RPMI7951 (cell line): ENCODE results near the gene MID1IP1. TPM values are rescaled to one million over a fixed set of nuclear protein-coding genes. Genes with fewer than 3 reads are reported as not detected.

Experiments used
- DNase-seq: peaks from one replicate; pipeline ENCODE4 v3.0.0-alpha.2; 2012; ENCODE audit warnings: low read depth
- total RNA-seq: library from RNA; depleted of rRNA; stranded (reverse); fragments of >200 nt; shearing (Covaris generic); gene quantifications from 2 replicates; pipeline ENCODE4 v1.2.3, GENCODE V29; 2014

The MID1IP1 gene
- total RNA-seq, 1 experiment from 2014 or later: 58.4 TPM

GRCh38 chrX:38811515-38812243 is 10.4 kb downstream of the MID1IP1 start:
- peak; percentile 33 for DNase-seq

GRCh38 chrX:38816155-38816554 is 14.9 kb downstream of the MID1IP1 start:
- no peak for DNase-seq

- DNase-seq: peak; percentile 45
These were observed 15.9 kb downstream of the MID1IP1 start for GRCh38 chrX:38817004-38817703.

- no peak for DNase-seq
These were observed 17.9 kb downstream of the MID1IP1 start for GRCh38 chrX:38819163-38819562.

- DNase-seq: no peak
These were observed 18.4 kb downstream of the MID1IP1 start for GRCh38 chrX:38819709-38820108.

- DNase-seq: no peak
These were observed 19.5 kb downstream of the MID1IP1 start for GRCh38 chrX:38820751-38821150.

GRCh38 chrX:38824176-38824575 is 22.9 kb downstream of the MID1IP1 start:
- DNase-seq: no peak

- DNase-seq: peak; percentile 10
These were observed 30.7 kb downstream of the MID1IP1 start for GRCh38 chrX:38831949-38832348.

- no peak for DNase-seq
These were observed 36.1 kb downstream of the MID1IP1 start for GRCh38 chrX:38837389-38837788.

- DNase-seq: no peak
These were observed 38.0 kb downstream of the MID1IP1 start for GRCh38 chrX:38839277-38839676.

- DNase-seq: no peak
These were observed 38.7 kb downstream of the MID1IP1 start for GRCh38 chrX:38839944-38840343.

GRCh38 chrX:38841750-38842149 is 40.5 kb downstream of the MID1IP1 start:
- no peak for DNase-seq

GRCh38 chrX:38845426-38845825 is 44.2 kb downstream of the MID1IP1 start:
- no peak for DNase-seq

GRCh38 chrX:38847206-38847902 is 46.1 kb downstream of the MID1IP1 start:
- no peak for DNase-seq

GRCh38 chrX:38847903-38848230 is 46.6 kb downstream of the MID1IP1 start:
- no peak for DNase-seq

- no peak for DNase-seq
These were observed 47.6 kb downstream of the MID1IP1 start for GRCh38 chrX:38848671-38849455.

- DNase-seq: no peak
These were observed 49.7 kb downstream of the MID1IP1 start for GRCh38 chrX:38850807-38851544.

- no peak for DNase-seq
These were observed 53.0 kb downstream of the MID1IP1 start for GRCh38 chrX:38854305-38854704.
